ENCODE data around the gene FAM222A.

DNA sequence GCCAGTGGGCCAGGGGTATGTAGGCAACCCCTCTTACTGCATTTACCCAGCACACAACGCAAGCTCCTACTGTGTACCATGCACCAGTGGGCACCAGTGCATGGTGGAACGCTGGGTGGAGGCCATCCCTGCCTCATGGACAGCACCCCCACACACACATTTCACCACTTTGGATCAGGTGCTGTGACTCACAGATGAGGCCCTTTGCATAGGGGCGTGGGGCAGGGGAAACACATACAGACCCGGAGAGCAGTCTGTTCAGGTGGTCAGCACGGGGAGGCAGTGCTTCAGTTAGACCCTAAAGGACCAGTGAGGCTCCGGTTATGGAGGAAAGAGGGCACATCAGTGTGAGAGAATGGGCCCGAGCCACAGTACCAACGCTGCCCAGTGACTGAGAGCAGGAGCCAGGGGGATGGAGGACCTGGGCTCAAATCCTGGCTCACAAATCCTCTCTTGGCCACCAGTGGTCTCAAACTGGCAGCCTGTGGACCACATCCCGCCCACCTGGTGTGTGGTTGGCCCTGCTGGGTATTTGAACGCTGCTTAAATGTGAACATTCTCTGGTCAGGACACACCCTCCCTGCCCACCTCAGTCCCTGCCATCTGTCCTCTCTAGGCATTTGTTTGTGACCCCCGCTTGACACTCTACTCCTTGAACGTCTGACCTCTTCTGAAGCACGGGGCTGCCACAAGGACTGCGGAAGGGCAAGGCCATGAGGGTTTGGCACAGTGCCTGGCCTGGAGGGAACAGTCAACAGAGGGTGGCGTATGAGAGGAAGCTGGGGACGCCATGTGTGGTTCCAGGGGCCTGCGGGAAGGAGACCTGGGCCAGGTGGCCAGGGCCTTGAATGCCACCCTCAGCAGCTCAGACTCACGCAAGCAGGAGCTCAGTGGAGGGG, 46.7 kb downstream of the FAM222A start:
- TF ChIP-seq, protein P1, sequence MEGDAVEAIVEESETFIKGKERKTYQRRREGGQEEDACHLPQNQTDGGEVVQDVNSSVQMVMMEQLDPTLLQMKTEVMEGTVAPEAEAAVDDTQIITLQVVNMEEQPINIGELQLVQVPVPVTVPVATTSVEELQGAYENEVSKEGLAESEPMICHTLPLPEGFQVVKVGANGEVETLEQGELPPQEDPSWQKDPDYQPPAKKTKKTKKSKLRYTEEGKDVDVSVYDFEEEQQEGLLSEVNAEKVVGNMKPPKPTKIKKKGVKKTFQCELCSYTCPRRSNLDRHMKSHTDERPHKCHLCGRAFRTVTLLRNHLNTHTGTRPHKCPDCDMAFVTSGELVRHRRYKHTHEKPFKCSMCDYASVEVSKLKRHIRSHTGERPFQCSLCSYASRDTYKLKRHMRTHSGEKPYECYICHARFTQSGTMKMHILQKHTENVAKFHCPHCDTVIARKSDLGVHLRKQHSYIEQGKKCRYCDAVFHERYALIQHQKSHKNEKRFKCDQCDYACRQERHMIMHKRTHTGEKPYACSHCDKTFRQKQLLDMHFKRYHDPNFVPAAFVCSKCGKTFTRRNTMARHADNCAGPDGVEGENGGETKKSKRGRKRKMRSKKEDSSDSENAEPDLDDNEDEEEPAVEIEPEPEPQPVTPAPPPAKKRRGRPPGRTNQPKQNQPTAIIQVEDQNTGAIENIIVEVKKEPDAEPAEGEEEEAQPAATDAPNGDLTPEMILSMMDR (IDR thresholded peaks at IDR 0.05): no peak
- TF ChIP-seq POLR2A (IDR thresholded peaks at IDR 0.05): no peak
